Stimulated activated CD8-positive, alpha-beta memory T cell treated with anti-CD3 and anti-CD28 coated beads, Interleukin-15, amount 100 ng/mL, for 48 hours (primary cell): ENCODE results near the gene PUM2.
"Not testable (repeated sequence)": the region's sequence is repeated elsewhere in the genome, so short reads cannot be mapped to it uniquely, and the experiment has no call there.

ENCODE experiments used
- DNase-seq, 2 donors: peaks; one replicate each; pipeline ENCODE4 v3.0.0-alpha.2; 2020; ENCODE audit warnings: low read depth in 2 of 2

The PUM2 gene

GRCh38 chr2:20368706-20369105 is 18.1 kb upstream of the PUM2 start:
- DNase-seq = no peak

- not testable (repeated sequence) for DNase-seq
Observed at GRCh38 chr2:20367929-20368328, 17.3 kb upstream of the PUM2 start.

- no peak for DNase-seq
Observed at GRCh38 chr2:20366672-20367116, 16.1 kb upstream of the PUM2 start.

GRCh38 chr2:20365249-20365817 is 14.7 kb upstream of the PUM2 start:
- peak; percentile 40 to 52 for DNase-seq

GRCh38 chr2:20363578-20363977 is 12.9 kb upstream of the PUM2 start:
- no peak for DNase-seq

GRCh38 chr2:20362701-20363435 is 12.2 kb upstream of the PUM2 start:
- no peak for DNase-seq

- no peak for DNase-seq
Observed at GRCh38 chr2:20361893-20362292, 11.2 kb upstream of the PUM2 start.

- no peak for DNase-seq
Observed at GRCh38 chr2:20359096-20359495, 8.5 kb upstream of the PUM2 start.

- no peak for DNase-seq
Observed at GRCh38 chr2:20357638-20358389, 7.2 kb upstream of the PUM2 start.

GRCh38 chr2:20356042-20356441 is 5.4 kb upstream of the PUM2 start:
- DNase-seq = no peak

GRCh38 chr2:20355131-20355530 is 4.5 kb upstream of the PUM2 start:
- no peak for DNase-seq

- DNase-seq = no peak
Observed at GRCh38 chr2:20353241-20353992, 2.8 kb upstream of the PUM2 start.

- DNase-seq = no peak
Observed at GRCh38 chr2:20352581-20353216, 2.1 kb upstream of the PUM2 start.

GRCh38 chr2:20352230-20352578 is 1.6 kb upstream of the PUM2 start:
- DNase-seq = no peak

- DNase-seq = no peak
Observed at GRCh38 chr2:20351555-20352229, 1.0 kb upstream of the PUM2 start.

GRCh38 chr2:20350041-20350712 is 467 bp downstream of the PUM2 start:
- DNase-seq = peak; percentile 49 to 56

- DNase-seq = no peak
Observed at GRCh38 chr2:20349513-20349921, 1.1 kb downstream of the PUM2 start.

- DNase-seq = no peak
Observed at GRCh38 chr2:20348542-20348941, 2.1 kb downstream of the PUM2 start.

- no peak for DNase-seq
Observed at GRCh38 chr2:20346565-20347381, 3.9 kb downstream of the PUM2 start.

GRCh38 chr2:20343128-20343527 is 7.5 kb downstream of the PUM2 start:
- DNase-seq = no peak
